H9 (cell line): Measurements from ENCODE around the gene MBTPS1. TPM values are rescaled to one million over a fixed set of nuclear protein-coding genes. Genes with fewer than 3 reads are reported as not detected.

Experiments used
- DNase-seq: peaks from one replicate; pipeline ENCODE4 v3.0.0-alpha.2; 2017
- H2AFZ ChIP-seq: one replicate; pipeline ENCODE4 v1.6.1; 2013; ENCODE audit warnings: mild to moderate bottlenecking, low read length, control low read depth, moderate library complexity
- H2AK5ac ChIP-seq: 2 replicates; pipeline ENCODE4 v1.6.1; 2013; ENCODE audit warnings: low read length, control low read depth, mixed read lengths; ENCODE audit not compliant: insufficient read length
- H2BK120ac ChIP-seq: one replicate; pipeline ENCODE4 v1.6.1; 2013; ENCODE audit warnings: low read depth, mild to moderate bottlenecking, low read length, control low read depth, inconsistent platforms; ENCODE audit not compliant: poor library complexity, severe bottlenecking
- H2BK12ac ChIP-seq: 2 replicates; pipeline ENCODE4 v1.6.1; 2013; ENCODE audit warnings: low read length, control low read depth, mixed read lengths, low read depth; ENCODE audit not compliant: insufficient read length
- H2BK15ac ChIP-seq: 2 replicates; pipeline ENCODE4 v1.6.1; 2013; ENCODE audit warnings: low read depth, low read length, control low read depth
- H2BK20ac ChIP-seq: one replicate; pipeline ENCODE4 v1.6.1; 2013; ENCODE audit warnings: low read depth, mild to moderate bottlenecking, low read length, control low read depth, inconsistent platforms; ENCODE audit not compliant: poor library complexity, severe bottlenecking
- H2BK5ac ChIP-seq: 2 replicates; pipeline ENCODE4 v1.6.1; 2013; ENCODE audit warnings: low read length, control low read depth, mixed read lengths; ENCODE audit not compliant: insufficient read length
- H3K14ac ChIP-seq: 2 replicates; pipeline ENCODE4 v1.6.1; 2013; ENCODE audit warnings: low read length, control low read depth; ENCODE audit not compliant: insufficient read depth
- H3K18ac ChIP-seq: 2 replicates; pipeline ENCODE4 v1.6.1; 2013; ENCODE audit warnings: low read depth, mild to moderate bottlenecking, mixed read lengths, low read length, control low read depth; ENCODE audit not compliant: insufficient read length
- H3K23ac ChIP-seq: 2 replicates; pipeline ENCODE4 v1.6.1; 2013; ENCODE audit warnings: low read length, control low read depth, mixed read lengths, low read depth; ENCODE audit not compliant: insufficient read length
- H3K23me2 ChIP-seq: 2 replicates; pipeline ENCODE4 v1.6.1; 2013; ENCODE audit warnings: low read depth, mild to moderate bottlenecking, mixed read lengths, low read length, control low read depth; ENCODE audit not compliant: insufficient read length, poor library complexity, severe bottlenecking
- H3K27ac ChIP-seq: 2 replicates; pipeline ENCODE4 v1.5.1; 2013; ENCODE audit warnings: low read length, control low read depth, mixed read lengths, low read depth; ENCODE audit not compliant: insufficient read length
- H3K27me3 ChIP-seq: 2 replicates; pipeline ENCODE4 v1.6.1; 2013; ENCODE audit warnings: low read length, control low read depth, inconsistent platforms; ENCODE audit not compliant: insufficient read depth
- H3K4ac ChIP-seq: 2 replicates; pipeline ENCODE4 v1.6.1; 2013; ENCODE audit warnings: low read depth, mild to moderate bottlenecking, control low read depth, inconsistent platforms, low read length, moderate library complexity
- H3K4me1 ChIP-seq: 2 replicates; pipeline ENCODE4 v1.6.1; 2013; ENCODE audit warnings: low read length, control low read depth, inconsistent platforms; ENCODE audit not compliant: insufficient read depth
- H3K4me2 ChIP-seq: 2 replicates; pipeline ENCODE4 v1.6.1; 2013; ENCODE audit warnings: low read length, control low read depth, mixed read lengths; ENCODE audit not compliant: insufficient read length, insufficient read depth
- H3K56ac ChIP-seq: 2 replicates; pipeline ENCODE4 v1.6.1; 2013; ENCODE audit warnings: low read depth, mild to moderate bottlenecking, mixed read lengths, low read length, control low read depth; ENCODE audit not compliant: insufficient read length
- H3K79me1 ChIP-seq: 2 replicates; pipeline ENCODE4 v1.6.1; 2013; ENCODE audit warnings: low read depth, mild to moderate bottlenecking, moderate library complexity, low read length, control low read depth, inconsistent platforms; ENCODE audit not compliant: insufficient read depth, poor library complexity, severe bottlenecking
- H3K79me2 ChIP-seq: 2 replicates; pipeline ENCODE4 v1.6.1; 2013; ENCODE audit warnings: low read length, control low read depth, inconsistent platforms; ENCODE audit not compliant: insufficient read depth
- H3K9ac ChIP-seq: 2 replicates; pipeline ENCODE4 v1.6.1; 2013; ENCODE audit warnings: low read length, control low read depth, mixed read lengths; ENCODE audit not compliant: insufficient read length; ENCODE audit errors: extremely low read depth
- H3K9me3 ChIP-seq: one replicate; pipeline ENCODE4 v1.6.1; 2013; ENCODE audit warnings: low read depth, low read length, inconsistent platforms; ENCODE audit not compliant: control insufficient read depth
- H3T11ph ChIP-seq: one replicate; pipeline ENCODE4 v1.6.1; 2013; ENCODE audit warnings: mild to moderate bottlenecking, low read length, control low read depth, inconsistent platforms
- H4K20me1 ChIP-seq: one replicate; pipeline ENCODE4 v1.6.1; 2013; ENCODE audit not compliant: control insufficient read depth, insufficient read length, insufficient read depth
- H4K5ac ChIP-seq: 2 replicates; pipeline ENCODE4 v1.6.1; 2013; ENCODE audit warnings: low read depth, mild to moderate bottlenecking, mixed read lengths, low read length, control low read depth; ENCODE audit not compliant: insufficient read length
- H4K8ac ChIP-seq: replicated peaks from 2 replicates; pipeline ENCODE4 v1.6.1; 2013; ENCODE audit warnings: low read length, control low read depth, mixed read lengths, low read depth; ENCODE audit not compliant: insufficient read length
- H4K91ac ChIP-seq: 2 replicates; pipeline ENCODE4 v1.6.1; 2013; ENCODE audit warnings: low read depth, mild to moderate bottlenecking, moderate library complexity, mixed read lengths, low read length, control low read depth; ENCODE audit not compliant: insufficient read length
- H3K27ac Mint-ChIP-seq, 3 experiments: 2 replicates in 2 of 3; 3 replicates in 1 of 3; pipeline ENCODE4 v1.8.0; 2020 to 2021; ENCODE audit warnings: mixed read lengths in 3 of 3, mild to moderate bottlenecking in 1 of 3, moderate library complexity in 1 of 3
- H3K27me3 Mint-ChIP-seq: 2 replicates; pipeline ENCODE4 v1.8.0; 2021; ENCODE audit warnings: low read depth, mild to moderate bottlenecking, moderate library complexity, mixed read lengths
- H3K36me3 Mint-ChIP-seq, 3 experiments: 2 replicates in 2 of 3; 3 replicates in 1 of 3; pipeline ENCODE4 v1.8.0; 2020 to 2021; ENCODE audit warnings: low read depth in 3 of 3, mixed read lengths in 3 of 3; ENCODE audit not compliant: insufficient read depth in 1 of 3
- H3K4me1 Mint-ChIP-seq, 2 experiments: 2 replicates each; pipeline ENCODE4 v1.8.0; 2020; ENCODE audit warnings: mixed read lengths in 2 of 2
- H3K4me3 Mint-ChIP-seq, 2 experiments: 2 replicates in 1 of 2; 3 replicates in 1 of 2; pipeline ENCODE4 v1.8.0; 2020 to 2021; ENCODE audit warnings: mild to moderate bottlenecking in 2 of 2, mixed read lengths in 2 of 2, moderate library complexity in 1 of 2
- H3K9me3 Mint-ChIP-seq, 2 experiments: 2 replicates in 1 of 2; 3 replicates in 1 of 2; pipeline ENCODE4 v1.8.0; 2020; ENCODE audit warnings: mild to moderate bottlenecking in 2 of 2, mixed read lengths in 2 of 2, moderate library complexity in 1 of 2
- WGBS: extraction: QIAGEN DNeasy Blood & Tissue Kit; methylation state at CpG from one replicate; pipeline ENCODE4 v1.1.7; 2013; ENCODE audit warnings: missing lambda C conversion rate, low lambda C conversion rate, mixed read lengths; ENCODE audit not compliant: insufficient read length; ENCODE audit errors: extremely low coverage; 5-methylcytosine and 5-hydroxymethylcytosine counted together
- total RNA-seq: library from RNA; stranded (reverse); gene quantifications from 2 replicates; pipeline ENCODE4 v1.2.1, GENCODE V29; 2021
- TF ChIP-seq, protein P1 (sequence below): fragments of 200-600 bp; sonication (generic); conservative IDR thresholded peaks from 3 replicates; pipeline ENCODE4 v1.8.0; 2021; ENCODE audit warnings: antibody characterized with exemption, mild to moderate bottlenecking

MBTPS1 gene
- total RNA-seq, 1 experiment from 2014 or later: 48.7 TPM

- Histone ChIP-seq H3K14ac (no peak overlapping the region), H2AK5ac (no peak overlapping the region), H3K79me1 (no peaks in the 10 kb centered on the region), H4K91ac (no peak overlapping the region), H3K27me3 (no peaks in the 10 kb centered on the region), H3K56ac (no peak overlapping the region), H2BK12ac (no peak overlapping the region), H3K4me1 (no peaks in the 10 kb centered on the region), H3K4me2 (no peak overlapping the region), H4K5ac (no peak overlapping the region), H4K8ac (no peak overlapping the region), H3K18ac (no peak overlapping the region), H3T11ph (no peak overlapping the region), H4K20me1 (no peaks in the 10 kb centered on the region), H2BK20ac (no peak overlapping the region), H2BK15ac (no peak overlapping the region), H2BK120ac (no peak overlapping the region), H2BK5ac (no peak overlapping the region), H3K23me2 (no peaks in the 10 kb centered on the region), H2AFZ (no peak overlapping the region), H3K27ac (no peak overlapping the region), H3K9ac (no peak overlapping the region), H3K9me3 (no peaks in the 10 kb centered on the region), H3K4ac (no peak overlapping the region), H3K23ac (no peak overlapping the region), H3K79me2 (no peaks in the 10 kb centered on the region)
- TF ChIP-seq, protein P1, sequence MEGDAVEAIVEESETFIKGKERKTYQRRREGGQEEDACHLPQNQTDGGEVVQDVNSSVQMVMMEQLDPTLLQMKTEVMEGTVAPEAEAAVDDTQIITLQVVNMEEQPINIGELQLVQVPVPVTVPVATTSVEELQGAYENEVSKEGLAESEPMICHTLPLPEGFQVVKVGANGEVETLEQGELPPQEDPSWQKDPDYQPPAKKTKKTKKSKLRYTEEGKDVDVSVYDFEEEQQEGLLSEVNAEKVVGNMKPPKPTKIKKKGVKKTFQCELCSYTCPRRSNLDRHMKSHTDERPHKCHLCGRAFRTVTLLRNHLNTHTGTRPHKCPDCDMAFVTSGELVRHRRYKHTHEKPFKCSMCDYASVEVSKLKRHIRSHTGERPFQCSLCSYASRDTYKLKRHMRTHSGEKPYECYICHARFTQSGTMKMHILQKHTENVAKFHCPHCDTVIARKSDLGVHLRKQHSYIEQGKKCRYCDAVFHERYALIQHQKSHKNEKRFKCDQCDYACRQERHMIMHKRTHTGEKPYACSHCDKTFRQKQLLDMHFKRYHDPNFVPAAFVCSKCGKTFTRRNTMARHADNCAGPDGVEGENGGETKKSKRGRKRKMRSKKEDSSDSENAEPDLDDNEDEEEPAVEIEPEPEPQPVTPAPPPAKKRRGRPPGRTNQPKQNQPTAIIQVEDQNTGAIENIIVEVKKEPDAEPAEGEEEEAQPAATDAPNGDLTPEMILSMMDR: no peak
- Mint-ChIP-seq H3K27ac (peak overlapping the region in 1 of 3 experiments; percentile 33; a peak in 1 of 7 replicates), H3K9me3 (peaks cover 3 to 4% of the 10 kb centered on the region in 2 experiments), H3K27me3 (peaks cover 26% of the 10 kb centered on the region), H3K4me3 (no peak overlapping the region), H3K36me3 (peaks cover 0 to 4% (median 1%) of the 10 kb centered on the region in 3 experiments; a peak in 2 of 7 replicates), H3K4me1 (peaks cover 15 to 26% of the 10 kb centered on the region in 2 experiments)
- DNase-seq: no peak
- no CpG with 5 or more reads among the region's 12 CpGs for WGBS
Measured at GRCh38 chr16:84038469-84038868, 78.3 kb downstream of the MBTPS1 start.
